Fibroblast of lung (primary cell): ENCODE data around the gene CAPN12. TPM values are rescaled to one million over a fixed set of nuclear protein-coding genes. Genes with fewer than 3 reads are reported as not detected.

Experiments
- DNase-seq, 2 donors: peaks; one replicate each; pipeline versions ENCODE4 v3.0.0 to v3.0.0-alpha.2; 2010; ENCODE audit warnings: low read depth in 2 of 2
- H2AFZ ChIP-seq: 2 replicates; pipeline ENCODE4 v1.5.1; 2012; ENCODE audit warnings: low read length, control low read depth, inconsistent platforms
- H3K27ac ChIP-seq: 2 replicates; pipeline ENCODE4 v1.5.1; 2011; ENCODE audit warnings: low read length, control low read depth; ENCODE audit not compliant: insufficient read depth
- H3K27me3 ChIP-seq: 2 replicates; pipeline ENCODE4 v1.5.1; 2011; ENCODE audit warnings: mild to moderate bottlenecking, low read length; ENCODE audit not compliant: control insufficient read depth, insufficient read depth
- H3K36me3 ChIP-seq: 2 replicates; pipeline ENCODE4 v1.5.1; 2011; ENCODE audit warnings: low read length; ENCODE audit not compliant: control insufficient read depth, insufficient read depth
- H3K4me1 ChIP-seq: 2 replicates; pipeline ENCODE4 v1.5.1; 2011; ENCODE audit warnings: low read length; ENCODE audit not compliant: control insufficient read depth, insufficient read depth; ENCODE audit errors: extremely low read depth
- H3K4me2 ChIP-seq: 2 replicates; pipeline ENCODE4 v1.5.1; 2011; ENCODE audit warnings: low read length, control low read depth; ENCODE audit not compliant: insufficient read depth; ENCODE audit errors: extremely low read depth
- H3K4me3 ChIP-seq, 4 experiments: fragments of 200-600 bp in 1 of 4; sonication (generic) in 1 of 4; replicated peaks in 1 of 4; 2 replicates each; pipeline ENCODE4 v1.5.1; 2011 to 2016; ENCODE audit warnings: low read length in 4 of 4, low read depth in 3 of 4, mild to moderate bottlenecking in 3 of 4, control low read depth in 2 of 4, inconsistent platforms in 1 of 4, mixed read lengths in 1 of 4; ENCODE audit not compliant: insufficient read depth in 1 of 4; ENCODE audit errors: control extremely low read depth in 1 of 4
- H3K79me2 ChIP-seq: 2 replicates; pipeline ENCODE4 v1.5.1; 2012; ENCODE audit warnings: mild to moderate bottlenecking, low read length, inconsistent platforms; ENCODE audit not compliant: control insufficient read depth, insufficient read depth
- H3K9ac ChIP-seq: 2 replicates; pipeline ENCODE4 v1.5.1; 2011; ENCODE audit warnings: mild to moderate bottlenecking, low read length, control low read depth; ENCODE audit not compliant: insufficient read depth
- H3K9me3 ChIP-seq: 2 replicates; pipeline ENCODE4 v1.5.1; 2012; ENCODE audit warnings: low read depth, low read length; ENCODE audit not compliant: control insufficient read depth, insufficient read depth
- H4K20me1 ChIP-seq: 2 replicates; pipeline ENCODE4 v1.5.1; 2011; ENCODE audit warnings: low read length; ENCODE audit not compliant: control insufficient read depth, insufficient read depth; ENCODE audit errors: extremely low read depth
- CTCF ChIP-seq, 2 donors: IDR thresholded peaks in 1 of 2; conservative IDR thresholded peaks in 1 of 2; 1 replicate in 1 of 2; 2 replicates in 1 of 2; pipeline ENCODE4 v1.5.1; 2011 to 2012; ENCODE audit warnings: low read length in 2 of 2, control low read depth in 1 of 2, inconsistent platforms in 1 of 2, low read depth in 1 of 2, mild to moderate bottlenecking in 1 of 2
- EZH2 ChIP-seq: IDR thresholded peaks from 2 replicates; pipeline ENCODE4 v1.5.1; 2012; ENCODE audit warnings: low read length, control low read depth, mild to moderate bottlenecking; ENCODE audit errors: missing control alignments
- polyA plus RNA-seq, 2 donors: library from polyadenylated mRNA; depleted of rRNA in 1 of 2; stranded (reverse) in 1 of 2; unstranded in 1 of 2; fragments of >200 nt; gene quantifications; 2 replicates each; pipeline ENCODE4 v1.2.1, GENCODE V29; 2011 to 2012; ENCODE audit warnings: missing spikeins in 1 of 2
- total RNA-seq: library from RNA; depleted of rRNA; stranded (reverse); fragments of >200 nt; gene quantifications from 2 replicates; pipeline ENCODE4 v1.2.1, GENCODE V29; 2014

CAPN12 gene
- total and polyA plus RNA-seq, 2 donors (not counting 1 experiment from before 2014, with no cell fraction given): 0.20 to 0.50 TPM

- no peaks in the 10 kb centered on the region for H4K20me1 ChIP-seq
- no peak overlapping the region for H3K4me2 ChIP-seq
These were observed 37.3 kb downstream of the CAPN12 start for GRCh38 chr19:38706792-38707511.

GRCh38 chr19:38705197-38706019 lies 38.9 kb downstream of the CAPN12 start:
- Histone ChIP-seq H3K4me1 (peaks cover 38% of the 10 kb centered on the region), H4K20me1 (no peaks in the 10 kb centered on the region), H3K9me3 (no peaks in the 10 kb centered on the region), H3K27ac (no peak overlapping the region), H3K79me2 (peaks cover 64% of the 10 kb centered on the region), H3K4me2 (no peak overlapping the region), H2AFZ (no peak overlapping the region), H3K36me3 (peaks cover 74% of the 10 kb centered on the region), H3K9ac (no peak overlapping the region), H3K4me3 (no peak overlapping the region), H3K27me3 (no peaks in the 10 kb centered on the region)
- DNase-seq: no peak
- no peak for TF ChIP-seq CTCF (conservative IDR thresholded peaks at IDR 0.05 in 1 of 2, IDR thresholded peaks at IDR 0.05 in 1 of 2; ENCODE audit: low read depth in 1 of 2, low read length in 2 of 2)
- TF ChIP-seq EZH2: no peak

More at GRCh38 chr19:38706792-38707511, 37.3 kb downstream of the CAPN12 start:
- no peak for DNase-seq
- Histone ChIP-seq H3K9me3 (no peaks in the 10 kb centered on the region), H3K27me3 (no peaks in the 10 kb centered on the region), H3K9ac (no peak overlapping the region), H3K27ac (no peak overlapping the region), H2AFZ (no peak overlapping the region), H3K4me1 (peaks cover 43% of the 10 kb centered on the region), H3K4me3 (no peak overlapping the region), H3K79me2 (peaks cover 57% of the 10 kb centered on the region), H3K36me3 (peaks cover 76% of the 10 kb centered on the region)
- TF ChIP-seq EZH2 (no peak), CTCF (conservative IDR thresholded peaks at IDR 0.05 in 1 of 2, IDR thresholded peaks at IDR 0.05 in 1 of 2; ENCODE audit: low read depth in 1 of 2, low read length in 2 of 2) (no peak)

GRCh38 chr19:38704488-38705026 lies 39.7 kb downstream of the CAPN12 start:
- Histone ChIP-seq H3K4me1 (peaks cover 31% of the 10 kb centered on the region), H3K36me3 (peaks cover 71% of the 10 kb centered on the region), H3K27me3 (no peaks in the 10 kb centered on the region), H3K9me3 (no peaks in the 10 kb centered on the region), H2AFZ (no peak overlapping the region), H3K27ac (no peak overlapping the region), H4K20me1 (no peaks in the 10 kb centered on the region), H3K9ac (no peak overlapping the region), H3K79me2 (peaks cover 71% of the 10 kb centered on the region), H3K4me2 (no peak overlapping the region), H3K4me3 (no peak overlapping the region)
- DNase-seq: no peak
- TF ChIP-seq CTCF (conservative IDR thresholded peaks at IDR 0.05 in 1 of 2, IDR thresholded peaks at IDR 0.05 in 1 of 2; ENCODE audit: low read depth in 1 of 2, low read length in 2 of 2): no peak
